Motor neuron (in vitro differentiated cells): ENCODE measurements around the gene GRSF1. TPM values are rescaled to one million over a fixed set of nuclear protein-coding genes. Genes with fewer than 3 reads are reported as not detected.
"Not testable (repeated sequence)": the region's sequence is repeated elsewhere in the genome, so short reads cannot be mapped to it uniquely, and the experiment has no call there.

ENCODE experiments used
- ATAC-seq, 8 experiments: fragments of 200-7000 bp; cut with Tn5 transposase; replicated peaks in 6 of 8; 2 replicates each; pipeline ENCODE4 v1.8.0; 2021; ENCODE audit warnings: mild to moderate bottlenecking in 8 of 8, moderate library complexity in 8 of 8
- H3K27ac ChIP-seq, 2 donors: fragments of 250-450 bp; sonication (Bioruptor Pico); 2 replicates each; pipeline ENCODE4 v1.9.0; 2021; ENCODE audit warnings: antibody characterized with exemption in 2 of 2, mild to moderate bottlenecking in 2 of 2, moderate library complexity in 1 of 2
- H3K4me1 ChIP-seq, 2 donors: fragments of 250-450 bp; sonication (Bioruptor Pico); replicated peaks in 1 of 2; 2 replicates each; pipeline ENCODE4 v1.6.1; 2021; ENCODE audit warnings: antibody characterized with exemption in 2 of 2, mild to moderate bottlenecking in 2 of 2, moderate library complexity in 1 of 2
- H3K4me3 ChIP-seq, 5 donors: fragments of 250-450 bp; sonication (Bioruptor Pico); 2 replicates each; pipeline ENCODE4 v1.9.0; 2021; ENCODE audit warnings: antibody characterized with exemption in 5 of 5, mild to moderate bottlenecking in 5 of 5, moderate library complexity in 4 of 5
- WGBS, 10 experiments: fragments of 450-650 bp; shearing (Covaris generic); methylation state at CpG; one replicate each; pipeline ENCODE4 v1.0.0; 2022; 5-methylcytosine and 5-hydroxymethylcytosine counted together
- in situ Hi-C, 9 experiments: fragments of 400-800 bp; cut with MboI; loops; one replicate each; pipeline ENCODE4 v1.15.0; 2021; ENCODE audit warnings: low sequenced_read_pairs in 9 of 9, low pct_unique_long_range_greater_than_20kb in 2 of 9; ENCODE audit not compliant: unreplicated experiment in 9 of 9
- total RNA-seq, 8 experiments: library from RNA; unstranded; fragments of 300-600 nt; gene quantifications; 2 replicates each; pipeline versions ENCODE4 v1.2.3 to v1.2.4, GENCODE V29; 2022

GRSF1 gene
- total RNA-seq, 8 experiments from 2014 or later: 43.0 to 99.5 (median 66.4) TPM

- 59 to 98% (median 91%) methylated on average over 2 to 6 of the region's 6 CpGs for WGBS, 10 experiments
- in situ Hi-C loops: no loop called here
- no peak for ATAC-seq
Observed at GRCh38 chr4:70772929-70773555, 66.6 kb downstream of the GRSF1 start.

DNA sequence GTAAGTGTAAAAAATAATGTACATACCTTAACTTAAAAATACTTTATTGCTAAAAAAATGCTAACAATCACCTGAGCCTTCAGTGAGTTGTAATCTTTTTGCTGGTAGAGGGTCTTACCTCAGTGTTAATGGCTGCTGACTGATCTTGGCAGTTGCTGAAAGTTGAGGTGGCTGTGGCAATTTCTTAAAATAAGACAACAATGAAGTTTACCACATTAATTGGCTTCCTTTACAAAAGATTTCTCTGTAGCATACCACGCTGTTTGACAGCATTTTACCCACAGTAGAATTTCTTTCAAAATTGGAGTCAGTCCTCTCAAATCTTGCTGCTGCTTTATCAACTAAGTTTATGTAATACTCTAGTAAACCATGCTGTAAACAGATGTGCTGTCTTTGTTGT, 70.3 kb downstream of the GRSF1 start:
- in situ Hi-C loops, H3K27ac ChIP-seq, H3K4me1 ChIP-seq, H3K4me3 ChIP-seq, ATAC-seq: not testable (repeated sequence)
- 63 to 100% (median 100%) methylated on average over 1 of the region's 1 CpG; no CpG with 5 or more reads in 2 of the 10 experiments for WGBS, 10 experiments

More at GRCh38 chr4:70772929-70773555, 66.6 kb downstream of the GRSF1 start:
- Histone ChIP-seq H3K4me3 (no peak overlapping the region), H3K27ac (no peak overlapping the region), H3K4me1 (no peaks in the 10 kb centered on the region)

DNA sequence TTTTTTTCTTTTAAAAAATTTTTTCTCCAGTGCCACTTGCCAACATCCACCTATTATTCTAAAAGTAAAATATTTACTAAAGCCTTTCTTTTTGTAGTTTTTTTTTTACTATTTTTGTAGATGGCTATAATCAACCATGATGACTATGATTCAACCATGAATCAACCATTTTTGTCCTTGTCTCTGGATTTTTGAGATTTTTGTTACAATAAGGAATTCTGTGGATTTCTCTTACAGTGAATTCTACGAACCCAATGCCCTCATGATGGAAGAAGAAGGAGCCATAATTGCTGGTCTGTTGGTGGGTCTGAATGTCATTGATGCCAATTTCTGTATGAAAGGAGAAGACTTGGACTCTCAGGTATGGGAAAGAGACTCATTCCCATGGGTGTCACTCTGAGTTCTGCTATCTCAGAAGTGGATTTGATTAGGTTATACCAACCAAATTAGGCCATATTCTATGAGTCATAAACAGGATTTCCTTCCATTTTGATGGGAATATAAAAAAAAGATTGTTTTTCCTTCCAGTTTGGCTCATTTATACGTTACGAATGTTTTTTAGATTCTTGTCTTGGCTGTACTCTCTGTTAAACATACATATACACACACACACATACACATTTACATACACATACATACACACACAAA, 71.3 kb downstream of the GRSF1 start:
- 33 to 100% (median 100%) methylated on average over 1 to 3 of the region's 3 CpGs; no CpG with 5 or more reads in 2 of the 10 experiments for WGBS, 10 experiments
- no peak for ATAC-seq
- no peak overlapping the region for H3K27ac ChIP-seq
- in situ Hi-C loops: no loop called here
- H3K4me1 ChIP-seq: no peaks in the 10 kb centered on the region
- H3K4me3 ChIP-seq: no peak overlapping the region

Other genes with a start within 250 kb of the GRSF1 start
- under 1 TPM in 4 of 8 experiments, not detected in 4; 0.14 to 0.28 (median 0.19) TPM for gene AMBN, start 247.6 kb downstream of the GRSF1 start, total RNA-seq
- under 1 TPM in 6 of 8 experiments, not detected in 2; 0.05 to 0.33 (median 0.14) TPM for gene ENAM, start 211.1 kb downstream of the GRSF1 start, total RNA-seq
- not detected for gene JCHAIN, start 173.4 kb downstream of the GRSF1 start, total RNA-seq
- gene UTP3, start 151.4 kb downstream of the GRSF1 start, total RNA-seq: 10 to 100 TPM; 16.0 to 47.3 (median 27.0) TPM
- gene RUFY3, start 117.9 kb downstream of the GRSF1 start, total RNA-seq: 100 to 1,000 TPM in 5 of 8 experiments, 10 to 100 TPM in 3; 34.1 to 227 (median 185) TPM
- 10 to 100 TPM in 7 of 8 experiments, 1 to 10 TPM in 1; 6.0 to 26.8 (median 19.2) TPM for gene MOB1B, start 62.5 kb upstream of the GRSF1 start, total RNA-seq
- 10 to 100 TPM in 6 of 8 experiments, 1 to 10 TPM in 2; 5.1 to 33.5 (median 19.1) TPM for gene DCK, start 153.8 kb upstream of the GRSF1 start, total RNA-seq